ENCODE results near the gene TNNI3.

GRCh38 chr19:55133639-55134444 lies 23.7 kb downstream of the TNNI3 start:
- TF ChIP-seq, protein P1, sequence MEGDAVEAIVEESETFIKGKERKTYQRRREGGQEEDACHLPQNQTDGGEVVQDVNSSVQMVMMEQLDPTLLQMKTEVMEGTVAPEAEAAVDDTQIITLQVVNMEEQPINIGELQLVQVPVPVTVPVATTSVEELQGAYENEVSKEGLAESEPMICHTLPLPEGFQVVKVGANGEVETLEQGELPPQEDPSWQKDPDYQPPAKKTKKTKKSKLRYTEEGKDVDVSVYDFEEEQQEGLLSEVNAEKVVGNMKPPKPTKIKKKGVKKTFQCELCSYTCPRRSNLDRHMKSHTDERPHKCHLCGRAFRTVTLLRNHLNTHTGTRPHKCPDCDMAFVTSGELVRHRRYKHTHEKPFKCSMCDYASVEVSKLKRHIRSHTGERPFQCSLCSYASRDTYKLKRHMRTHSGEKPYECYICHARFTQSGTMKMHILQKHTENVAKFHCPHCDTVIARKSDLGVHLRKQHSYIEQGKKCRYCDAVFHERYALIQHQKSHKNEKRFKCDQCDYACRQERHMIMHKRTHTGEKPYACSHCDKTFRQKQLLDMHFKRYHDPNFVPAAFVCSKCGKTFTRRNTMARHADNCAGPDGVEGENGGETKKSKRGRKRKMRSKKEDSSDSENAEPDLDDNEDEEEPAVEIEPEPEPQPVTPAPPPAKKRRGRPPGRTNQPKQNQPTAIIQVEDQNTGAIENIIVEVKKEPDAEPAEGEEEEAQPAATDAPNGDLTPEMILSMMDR (IDR thresholded peaks at IDR 0.05): no peak
- TF ChIP-seq EP300 (IDR thresholded peaks at IDR 0.05): no peak
- no peak for TF ChIP-seq POLR2AphosphoS5 (IDR thresholded peaks at IDR 0.05)

All from esophagus muscularis mucosa (tissue), 4 donors.